Measurements from ENCODE around the gene UCN. TPM values are rescaled to one million over a fixed set of nuclear protein-coding genes. Genes with fewer than 3 reads are reported as not detected.

The UCN gene
- polyA plus RNA-seq, 1 experiment = 0.17 TPM

DNA sequence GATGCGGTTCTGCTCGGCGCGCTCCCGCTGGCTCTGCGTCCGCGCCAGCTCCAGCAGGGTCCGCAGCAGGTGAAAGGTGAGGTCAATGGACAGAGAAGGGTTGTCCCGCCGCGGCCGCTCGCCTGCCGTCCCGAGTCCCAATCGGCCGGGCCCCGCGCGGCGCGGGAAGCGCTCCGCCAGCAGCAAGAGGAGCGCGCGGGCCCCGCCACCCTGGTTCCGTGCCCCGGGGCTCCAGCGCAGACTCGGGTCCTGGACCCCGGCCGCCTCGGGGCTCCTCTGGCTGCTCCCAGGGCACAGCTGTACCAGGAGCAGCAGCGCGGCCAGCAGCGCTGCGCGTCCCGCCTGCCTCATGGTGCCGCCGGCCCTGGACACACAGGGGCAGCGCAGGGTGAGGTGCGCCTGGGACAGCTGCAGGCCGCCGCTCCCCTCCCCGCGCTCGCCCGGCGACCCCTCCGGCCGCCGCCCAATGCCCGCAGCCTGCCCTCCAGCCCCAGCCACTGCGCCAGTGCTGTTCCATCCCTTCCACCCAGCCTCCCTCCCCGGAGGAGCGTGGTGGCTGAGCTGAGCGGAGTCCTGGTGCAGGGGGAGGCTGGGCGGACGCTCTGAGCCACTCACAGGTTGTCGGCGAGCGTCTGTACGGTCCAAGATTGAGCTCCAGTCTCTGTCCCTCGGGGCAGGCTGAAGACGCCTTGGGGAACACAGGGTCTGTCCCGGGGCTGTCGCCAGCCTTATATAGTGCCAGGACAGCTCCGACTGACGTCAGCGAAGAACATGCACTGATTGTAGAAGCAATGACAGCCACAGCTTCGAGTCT lies 493 bp downstream of the UCN start:
- TF ChIP-seq, protein P1, sequence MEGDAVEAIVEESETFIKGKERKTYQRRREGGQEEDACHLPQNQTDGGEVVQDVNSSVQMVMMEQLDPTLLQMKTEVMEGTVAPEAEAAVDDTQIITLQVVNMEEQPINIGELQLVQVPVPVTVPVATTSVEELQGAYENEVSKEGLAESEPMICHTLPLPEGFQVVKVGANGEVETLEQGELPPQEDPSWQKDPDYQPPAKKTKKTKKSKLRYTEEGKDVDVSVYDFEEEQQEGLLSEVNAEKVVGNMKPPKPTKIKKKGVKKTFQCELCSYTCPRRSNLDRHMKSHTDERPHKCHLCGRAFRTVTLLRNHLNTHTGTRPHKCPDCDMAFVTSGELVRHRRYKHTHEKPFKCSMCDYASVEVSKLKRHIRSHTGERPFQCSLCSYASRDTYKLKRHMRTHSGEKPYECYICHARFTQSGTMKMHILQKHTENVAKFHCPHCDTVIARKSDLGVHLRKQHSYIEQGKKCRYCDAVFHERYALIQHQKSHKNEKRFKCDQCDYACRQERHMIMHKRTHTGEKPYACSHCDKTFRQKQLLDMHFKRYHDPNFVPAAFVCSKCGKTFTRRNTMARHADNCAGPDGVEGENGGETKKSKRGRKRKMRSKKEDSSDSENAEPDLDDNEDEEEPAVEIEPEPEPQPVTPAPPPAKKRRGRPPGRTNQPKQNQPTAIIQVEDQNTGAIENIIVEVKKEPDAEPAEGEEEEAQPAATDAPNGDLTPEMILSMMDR (IDR thresholded peaks at IDR 0.05; ENCODE audit: insufficient read depth, low read depth, low read length) = no peak
- ChIA-PET POLR2A (no interaction called here), CTCF (no interaction called here)
- Histone ChIP-seq H3K4me3 (ENCODE audit: low read depth, low read length) (no peak overlapping the region), H3K27me3 (ENCODE audit: control insufficient read depth, insufficient read depth, low read length) (peaks cover 18% of the 10 kb centered on the region), H3K36me3 (ENCODE audit: control insufficient read depth, insufficient read depth, low read length) (peaks cover 6% of the 10 kb centered on the region)
- no peak for DNase-seq (ENCODE audit: low read depth)

DNA sequence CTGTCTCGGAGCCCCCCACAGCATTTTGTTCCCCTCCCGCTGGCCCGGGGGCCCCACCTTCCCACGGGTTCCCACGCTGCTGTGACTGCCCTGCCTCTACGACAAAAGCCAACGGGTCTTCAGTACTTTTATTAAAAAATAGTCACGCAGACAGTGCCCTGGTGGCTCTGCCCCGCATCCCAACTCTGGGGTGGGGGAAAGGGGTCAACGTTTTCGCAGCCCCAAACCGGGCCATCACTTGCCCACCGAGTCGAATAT lies 1.0 kb downstream of the UCN start:
- H3K36me3 ChIP-seq (ENCODE audit: control insufficient read depth, insufficient read depth, low read length) = peaks cover 6% of the 10 kb centered on the region
- DNase-seq (ENCODE audit: low read depth) = no peak
- no peak overlapping the region for H3K4me3 ChIP-seq (ENCODE audit: low read depth, low read length)
- TF ChIP-seq, protein P1 (IDR thresholded peaks at IDR 0.05; ENCODE audit: insufficient read depth, low read depth, low read length) = no peak
- ChIA-PET CTCF (interaction anchor here (1.8 kb wide), 1 partner anchor 26 kb away, joined by 5 read pairs; the partner anchor contains the start of gene TRIM54), POLR2A (no interaction called here)
- H3K27me3 ChIP-seq (ENCODE audit: control insufficient read depth, insufficient read depth, low read length) = peaks cover 18% of the 10 kb centered on the region

DNA sequence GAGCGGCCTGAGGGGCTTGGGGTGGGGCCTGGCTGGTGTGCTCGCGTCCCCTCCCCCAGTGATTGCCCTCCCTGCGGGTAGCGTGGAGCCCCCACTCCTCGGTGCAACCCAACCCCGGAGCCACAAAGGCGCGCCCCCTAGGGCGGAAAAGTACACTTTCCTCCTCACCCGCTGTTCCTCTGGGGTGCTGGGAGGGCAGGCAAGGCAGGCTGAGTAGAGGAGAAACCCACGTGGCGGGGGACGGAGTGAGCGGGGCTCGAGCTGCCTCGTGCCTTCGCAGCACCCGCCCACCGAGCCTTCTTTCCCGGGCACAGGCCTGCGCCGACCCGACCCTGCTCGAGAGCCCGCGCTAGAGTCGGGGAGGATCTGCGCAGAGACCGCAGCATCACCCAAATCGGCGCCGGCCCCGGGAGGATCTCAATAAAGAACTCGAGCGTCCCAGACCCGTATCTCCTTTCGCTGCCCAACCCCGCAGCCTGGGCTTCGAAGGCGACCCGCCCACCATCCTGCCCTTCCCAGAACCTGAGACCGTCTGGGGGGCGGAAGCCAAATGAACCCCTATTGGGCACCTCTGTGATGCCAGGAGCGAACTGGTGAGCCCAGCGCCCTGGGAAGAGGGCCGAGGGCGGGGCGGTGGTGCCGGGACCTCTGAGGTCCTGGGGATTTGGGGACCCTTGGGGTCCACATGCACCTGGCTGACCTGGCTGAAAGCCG lies 1.5 kb downstream of the UCN start:
- no peak for DNase-seq (ENCODE audit: low read depth)
- peaks cover 18% of the 10 kb centered on the region for H3K27me3 ChIP-seq (ENCODE audit: control insufficient read depth, insufficient read depth, low read length)
- no peak overlapping the region for H3K4me3 ChIP-seq (ENCODE audit: low read depth, low read length)
- ChIA-PET POLR2A (no interaction called here), CTCF (interaction anchor here (0.9 to 1.8 kb wide), 2 partner anchors 10 to 26 kb away, joined by 3 to 5 read pairs; partner anchors contain the start of gene TRIM54)
- peaks cover 5% of the 10 kb centered on the region for H3K36me3 ChIP-seq (ENCODE audit: control insufficient read depth, insufficient read depth, low read length)
- TF ChIP-seq, protein P1 (IDR thresholded peaks at IDR 0.05; ENCODE audit: insufficient read depth, low read depth, low read length) = no peak

DNA sequence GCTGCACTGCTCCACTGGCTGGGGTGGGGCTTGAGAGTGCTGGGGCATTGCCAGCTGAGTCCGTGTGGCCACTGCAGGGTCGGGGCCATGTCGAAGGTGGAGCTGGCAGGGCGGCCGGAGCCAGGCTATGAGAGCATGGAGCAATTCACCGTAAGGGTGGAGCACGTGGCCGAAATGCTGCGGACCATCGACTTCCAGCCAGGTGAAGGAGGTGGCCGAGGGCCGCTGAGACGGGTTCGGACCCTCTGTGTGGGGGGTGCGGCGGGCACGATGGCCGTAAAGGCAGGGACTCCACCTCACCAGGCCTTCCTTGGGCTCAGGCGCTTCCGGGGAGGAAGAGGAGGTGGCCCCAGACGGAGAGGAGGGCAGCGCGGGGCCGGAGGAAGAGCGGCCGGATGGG lies 2.1 kb downstream of the UCN start:
- TF ChIP-seq, protein P1 (IDR thresholded peaks at IDR 0.05; ENCODE audit: insufficient read depth, low read depth, low read length) = no peak
- peaks cover 18% of the 10 kb centered on the region for H3K27me3 ChIP-seq (ENCODE audit: control insufficient read depth, insufficient read depth, low read length)
- ChIA-PET CTCF (interaction anchor here (0.9 to 1.8 kb wide), 4 partner anchors 9 to 25 kb away, joined by 3 to 5 read pairs (median 3); partner anchors contain the start of gene TRIM54), POLR2A (no interaction called here)
- H3K36me3 ChIP-seq (ENCODE audit: control insufficient read depth, insufficient read depth, low read length) = peaks cover 1% of the 10 kb centered on the region; the same call in 1 of the 2 replicates
- H3K4me3 ChIP-seq (ENCODE audit: low read depth, low read length) = no peak overlapping the region
- no peak for DNase-seq (ENCODE audit: low read depth)

DNA sequence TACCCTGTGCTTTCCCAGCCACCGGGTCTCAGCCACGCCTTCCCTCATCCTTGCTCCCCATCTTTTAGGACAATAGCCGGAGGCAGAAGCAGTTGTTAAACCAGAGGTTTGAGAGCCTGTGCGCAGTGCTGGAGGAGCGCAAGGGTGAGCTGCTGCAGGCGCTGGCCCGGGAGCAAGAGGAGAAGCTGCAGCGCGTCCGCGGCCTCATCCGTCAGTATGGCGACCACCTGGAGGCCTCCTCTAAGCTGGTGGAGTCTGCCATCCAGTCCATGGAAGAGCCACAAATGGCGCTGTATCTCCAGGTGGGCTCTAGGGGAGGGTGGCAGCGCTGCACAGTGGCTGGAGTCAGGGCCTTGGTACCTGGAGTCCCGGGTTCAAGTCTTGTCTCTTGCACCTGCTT lies 2.7 kb downstream of the UCN start:
- Histone ChIP-seq H3K36me3 (ENCODE audit: control insufficient read depth, insufficient read depth, low read length) (0 out of 2 replicates have a peak, but pooled peaks cover 1% of the 10 kb centered on the region), H3K27me3 (ENCODE audit: control insufficient read depth, insufficient read depth, low read length) (peaks cover 18% of the 10 kb centered on the region), H3K4me3 (ENCODE audit: low read depth, low read length) (no peak overlapping the region)
- TF ChIP-seq, protein P1 (IDR thresholded peaks at IDR 0.05; ENCODE audit: insufficient read depth, low read depth, low read length) = no peak
- DNase-seq (ENCODE audit: low read depth) = no peak
- POLR2A ChIA-PET = no interaction called here
- CTCF ChIA-PET = interaction anchor here (0.9 to 4.0 kb wide), 7 partner anchors 9 to 57 kb away, joined by 3 to 43 read pairs (median 3); partner anchors contain the start of gene TRIM54

Data from BJ (cell line).